ENCODE measurements around the gene HMGCS1. TPM values are rescaled to one million over a fixed set of nuclear protein-coding genes. Genes with fewer than 3 reads are reported as not detected.

The HMGCS1 gene
- total and polyA plus RNA-seq, 7 experiments from 2014 or later, result 8.9 to 77.5 (median 34.6) TPM

GRCh38 chr5:43290726-43291125 lies 22.5 kb downstream of the HMGCS1 start:
- Histone ChIP-seq H3K9me3 (ENCODE audit: control insufficient read depth in 2 of 3, low read length in 3 of 3) (no peaks in the 10 kb centered on the region), H3K27ac (ENCODE audit: low read depth, low read length) (no peak overlapping the region), H3K4me1 (ENCODE audit: control insufficient read depth in 2 of 2, insufficient read depth in 2 of 2, low read length in 2 of 2) (no peaks in the 10 kb centered on the region), H3K36me3 (ENCODE audit: control insufficient read depth in 2 of 3, insufficient read depth in 3 of 3, low read length in 3 of 3) (peaks cover 0 to 51% (median 7%) of the 10 kb centered on the region in 3 experiments), H3K4me3 (ENCODE audit: low read length) (no peak overlapping the region), H3K27me3 (ENCODE audit: control insufficient read depth in 2 of 2, insufficient read depth in 2 of 2, low read length in 2 of 2) (no peaks in the 10 kb centered on the region)
- ATAC-seq (no peak), DNase-seq (no peak)
- peaks cover 0 to 16% (median 0%) of the 10 kb centered on the region in 7 donors for H3K4me1 Mint-ChIP-seq
- POLR2A ChIA-PET, result interaction anchor here (0.6 kb wide), 1 partner anchor 105 kb away, joined by 3 read pairs; no protein-coding TSS in a partner anchor
- H3K36me3 Mint-ChIP-seq, result peaks cover 12 to 65% (median 35%) of the 10 kb centered on the region in 5 donors
- intact Hi-C loops (cut with micrococcal nuclease), result no loop called here
- H3K27me3 Mint-ChIP-seq, result no peaks in the 10 kb centered on the region
- no peak overlapping the region for H3K4me3 Mint-ChIP-seq
- peaks cover 0 to 2% (median 0%) of the 10 kb centered on the region in 11 donors for H3K9me3 Mint-ChIP-seq
- H3K27ac Mint-ChIP-seq, result no peak overlapping the region
- CTCF ChIA-PET, result no interaction called here

- peaks cover 0 to 5% (median 0%) of the 10 kb centered on the region in 11 donors for H3K9me3 Mint-ChIP-seq
- intact Hi-C loops (cut with micrococcal nuclease), result no loop called here
- no peak overlapping the region for H3K27ac Mint-ChIP-seq
- no peaks in the 10 kb centered on the region for H3K27me3 ChIP-seq (ENCODE audit: control insufficient read depth in 2 of 2, insufficient read depth in 2 of 2, low read length in 2 of 2)
- CTCF ChIA-PET, result no interaction called here
- ATAC-seq (no peak), DNase-seq (no peak)
- peaks cover 0 to 34% (median 0%) of the 10 kb centered on the region in 3 experiments for H3K36me3 ChIP-seq (ENCODE audit: control insufficient read depth in 2 of 3, insufficient read depth in 3 of 3, low read length in 3 of 3)
- no peak overlapping the region for H3K4me3 Mint-ChIP-seq
- no peaks in the 10 kb centered on the region for H3K27me3 Mint-ChIP-seq
- no peak overlapping the region for H3K27ac ChIP-seq (ENCODE audit: low read depth, low read length)
- H3K4me3 ChIP-seq (ENCODE audit: low read length), result no peak overlapping the region
- POLR2A ChIA-PET, result no interaction called here
- peaks cover 0 to 44% (median 29%) of the 10 kb centered on the region in 5 donors for H3K36me3 Mint-ChIP-seq
- no peaks in the 10 kb centered on the region for H3K4me1 ChIP-seq (ENCODE audit: control insufficient read depth in 2 of 2, insufficient read depth in 2 of 2, low read length in 2 of 2)
- H3K9me3 ChIP-seq (ENCODE audit: control insufficient read depth in 2 of 3, low read length in 3 of 3), result no peaks in the 10 kb centered on the region
- peaks cover 0 to 12% (median 0%) of the 10 kb centered on the region in 7 donors for H3K4me1 Mint-ChIP-seq
These were observed 24.9 kb downstream of the HMGCS1 start for GRCh38 chr5:43288269-43288831.

DNA sequence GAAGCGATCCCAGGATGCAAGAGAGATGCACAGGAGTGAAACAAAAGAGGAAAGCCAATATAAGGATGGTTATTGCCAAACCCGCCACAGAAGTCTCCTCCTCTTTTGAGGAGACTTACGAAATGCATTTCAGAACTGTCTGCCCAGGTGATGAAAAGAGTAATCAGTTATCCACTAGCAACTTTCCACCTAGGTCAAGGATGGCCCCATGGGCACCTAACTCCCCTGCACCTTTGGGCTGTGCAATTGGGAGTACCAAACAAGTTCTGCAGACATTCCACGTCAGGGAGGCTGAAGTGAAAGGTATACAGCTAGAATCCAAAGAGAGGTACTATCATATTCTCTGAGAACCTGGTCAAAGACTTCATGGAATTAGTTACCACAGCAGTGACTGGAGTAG lies 25.7 kb downstream of the HMGCS1 start:
- peaks cover 0 to 5% (median 0%) of the 10 kb centered on the region in 11 donors for H3K9me3 Mint-ChIP-seq
- no peak overlapping the region for H3K4me3 Mint-ChIP-seq
- DNase-seq (no peak), ATAC-seq (no peak)
- ChIA-PET CTCF (no interaction called here), POLR2A (interaction anchor here (0.6 kb wide), 1 partner anchor 166 kb away, joined by 3 read pairs; no protein-coding TSS in a partner anchor)
- intact Hi-C loops (cut with micrococcal nuclease), result no loop called here
- no peaks in the 10 kb centered on the region for H3K27me3 ChIP-seq (ENCODE audit: control insufficient read depth in 2 of 2, insufficient read depth in 2 of 2, low read length in 2 of 2)
- H3K36me3 ChIP-seq (ENCODE audit: control insufficient read depth in 2 of 3, insufficient read depth in 3 of 3, low read length in 3 of 3), result peaks cover 0 to 30% (median 0%) of the 10 kb centered on the region in 3 experiments
- no peak overlapping the region for H3K27ac Mint-ChIP-seq
- no peak overlapping the region for H3K4me3 ChIP-seq (ENCODE audit: low read length)
- H3K27ac ChIP-seq (ENCODE audit: low read depth, low read length), result no peak overlapping the region
- peaks cover 0 to 12% (median 0%) of the 10 kb centered on the region in 7 donors for H3K4me1 Mint-ChIP-seq
- H3K4me1 ChIP-seq (ENCODE audit: control insufficient read depth in 2 of 2, insufficient read depth in 2 of 2, low read length in 2 of 2), result no peaks in the 10 kb centered on the region
- no peaks in the 10 kb centered on the region for H3K9me3 ChIP-seq (ENCODE audit: control insufficient read depth in 2 of 3, low read length in 3 of 3)
- peaks cover 0 to 41% (median 28%) of the 10 kb centered on the region in 5 donors for H3K36me3 Mint-ChIP-seq
- no peaks in the 10 kb centered on the region for H3K27me3 Mint-ChIP-seq

GRCh38 chr5:43286623-43287022 lies 26.6 kb downstream of the HMGCS1 start:
- intact Hi-C loops (cut with micrococcal nuclease), result no loop called here
- no peak overlapping the region for H3K4me3 ChIP-seq (ENCODE audit: low read length)
- no peaks in the 10 kb centered on the region for H3K9me3 ChIP-seq (ENCODE audit: control insufficient read depth in 2 of 3, low read length in 3 of 3)
- ATAC-seq (peak; percentile 27), DNase-seq (no peak)
- H3K36me3 ChIP-seq (ENCODE audit: control insufficient read depth in 2 of 3, insufficient read depth in 3 of 3, low read length in 3 of 3), result peaks cover 0 to 26% (median 0%) of the 10 kb centered on the region in 3 experiments
- ChIA-PET POLR2A (no interaction called here), CTCF (no interaction called here)
- no peaks in the 10 kb centered on the region for H3K4me1 ChIP-seq (ENCODE audit: control insufficient read depth in 2 of 2, insufficient read depth in 2 of 2, low read length in 2 of 2)
- peaks cover 0 to 5% (median 0%) of the 10 kb centered on the region in 11 donors for H3K9me3 Mint-ChIP-seq
- no peaks in the 10 kb centered on the region for H3K27me3 Mint-ChIP-seq
- peaks cover 0 to 36% (median 27%) of the 10 kb centered on the region in 5 donors for H3K36me3 Mint-ChIP-seq
- no peak overlapping the region for H3K27ac ChIP-seq (ENCODE audit: low read depth, low read length)
- no peak overlapping the region for H3K27ac Mint-ChIP-seq
- H3K27me3 ChIP-seq (ENCODE audit: control insufficient read depth in 2 of 2, insufficient read depth in 2 of 2, low read length in 2 of 2), result no peaks in the 10 kb centered on the region
- H3K4me3 Mint-ChIP-seq, result no peak overlapping the region
- peaks cover 0 to 8% (median 0%) of the 10 kb centered on the region in 7 donors for H3K4me1 Mint-ChIP-seq

DNA sequence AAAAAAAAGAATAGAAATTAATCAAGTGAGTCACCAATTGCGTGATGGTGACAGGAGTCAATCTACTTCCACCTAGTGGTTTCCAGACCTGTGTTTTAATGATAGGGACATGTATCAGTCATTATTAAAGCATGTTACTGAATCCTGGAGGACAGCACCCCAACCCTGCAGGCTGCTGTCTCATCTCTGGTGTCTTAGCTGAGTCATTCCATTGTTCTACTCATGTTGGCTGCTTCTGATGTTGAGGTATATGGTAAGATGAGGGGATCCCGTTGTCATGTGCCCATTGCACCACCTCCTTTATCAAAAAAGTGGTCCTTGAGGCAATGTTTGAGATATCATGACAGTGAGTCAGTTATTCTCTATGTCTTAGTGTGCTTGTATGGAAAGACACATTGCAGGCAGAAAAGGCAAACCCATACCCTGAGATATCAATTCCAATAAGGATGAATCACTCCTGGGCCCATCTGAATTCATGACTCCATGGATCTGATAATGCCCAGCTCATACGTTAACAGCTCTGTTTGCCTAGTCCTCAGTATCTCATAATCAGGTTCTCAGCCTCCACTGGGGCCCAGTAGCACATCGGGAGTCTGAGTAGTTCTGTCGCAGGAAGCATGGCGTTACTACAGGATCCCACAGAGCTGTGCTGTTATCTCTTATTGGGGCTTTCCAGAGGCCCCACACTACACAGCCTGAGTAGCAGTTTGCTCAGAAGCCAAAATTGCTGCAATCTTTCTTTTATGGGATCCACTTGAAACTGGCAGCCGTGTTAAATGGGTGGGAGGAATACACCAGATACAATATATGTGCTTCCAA lies 31.2 kb downstream of the HMGCS1 start:
- no peak for ATAC-seq
- Mint-ChIP-seq H3K27ac (no peak overlapping the region), H3K4me1 (peaks cover 0 to 2% (median 0%) of the 10 kb centered on the region in 7 donors), H3K9me3 (peaks cover 0 to 5% (median 0%) of the 10 kb centered on the region in 11 donors), H3K36me3 (peaks cover 4 to 14% (median 6%) of the 10 kb centered on the region in 5 donors), H3K27me3 (peaks cover 0 to 6% (median 0%) of the 10 kb centered on the region in 5 donors), H3K4me3 (no peak overlapping the region)
- Histone ChIP-seq H3K4me1 (ENCODE audit: control insufficient read depth in 2 of 2, insufficient read depth in 2 of 2, low read length in 2 of 2) (no peaks in the 10 kb centered on the region), H3K9me3 (ENCODE audit: control insufficient read depth in 2 of 3, low read length in 3 of 3) (no peaks in the 10 kb centered on the region), H3K4me3 (ENCODE audit: low read length) (no peak overlapping the region), H3K27ac (ENCODE audit: low read depth, low read length) (no peak overlapping the region), H3K36me3 (ENCODE audit: control insufficient read depth in 2 of 3, insufficient read depth in 3 of 3, low read length in 3 of 3) (peaks cover 0 to 6% (median 0%) of the 10 kb centered on the region in 3 experiments), H3K27me3 (ENCODE audit: control insufficient read depth in 2 of 2, insufficient read depth in 2 of 2, low read length in 2 of 2) (no peaks in the 10 kb centered on the region)
- no peak for DNase-seq
- POLR2A ChIA-PET, result no interaction called here
- CTCF ChIA-PET, result no interaction called here
- intact Hi-C loops (cut with micrococcal nuclease), result no loop called here

DNA sequence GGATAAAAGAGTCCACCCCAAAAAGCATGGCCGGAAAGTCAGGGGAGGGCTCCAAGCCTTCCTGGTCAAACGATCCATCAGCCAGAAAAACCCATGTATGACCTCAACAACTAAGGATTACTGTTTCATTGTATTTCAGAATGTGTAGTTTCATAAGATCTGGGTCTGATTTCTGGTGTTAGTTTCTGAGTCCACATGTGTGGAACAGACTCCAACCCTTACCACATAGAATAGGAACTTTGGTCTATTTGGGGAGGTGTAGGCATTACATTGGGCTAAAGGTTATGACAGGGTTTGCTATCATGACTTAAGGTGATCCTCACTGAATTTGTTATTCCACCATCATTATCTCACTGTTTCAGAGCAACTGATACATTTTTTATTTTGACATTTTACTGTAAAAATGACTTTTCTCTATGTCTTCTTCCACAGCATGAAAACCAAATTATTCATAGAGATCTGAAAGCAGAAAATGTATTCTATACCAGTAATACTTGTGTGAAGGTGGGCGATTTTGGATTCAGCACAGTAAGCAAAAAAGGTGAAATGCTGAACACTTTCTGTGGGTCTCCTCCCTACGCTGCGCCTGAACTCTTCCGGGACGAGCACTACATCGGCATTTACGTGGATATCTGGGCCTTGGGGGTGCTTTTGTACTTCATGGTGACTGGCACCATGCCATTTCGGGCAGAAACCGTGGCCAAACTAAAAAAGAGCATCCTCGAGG lies 33.5 kb downstream of the HMGCS1 start:
- peaks cover 0 to 6% (median 0%) of the 10 kb centered on the region in 5 donors for H3K27me3 Mint-ChIP-seq
- peaks cover 0 to 5% (median 0%) of the 10 kb centered on the region in 5 donors for H3K36me3 Mint-ChIP-seq
- H3K9me3 ChIP-seq (ENCODE audit: control insufficient read depth in 2 of 3, low read length in 3 of 3), result no peaks in the 10 kb centered on the region
- H3K36me3 ChIP-seq (ENCODE audit: control insufficient read depth in 2 of 3, insufficient read depth in 3 of 3, low read length in 3 of 3), result no peaks in the 10 kb centered on the region
- no peak overlapping the region for H3K4me3 Mint-ChIP-seq
- H3K27ac ChIP-seq (ENCODE audit: low read depth, low read length), result no peak overlapping the region
- DNase-seq (no peak), ATAC-seq (no peak)
- no peak overlapping the region for H3K27ac Mint-ChIP-seq
- H3K4me1 Mint-ChIP-seq, result peaks cover 0 to 2% (median 0%) of the 10 kb centered on the region in 7 donors
- peaks cover 0 to 5% (median 0%) of the 10 kb centered on the region in 11 donors for H3K9me3 Mint-ChIP-seq
- no peaks in the 10 kb centered on the region for H3K4me1 ChIP-seq (ENCODE audit: control insufficient read depth in 2 of 2, insufficient read depth in 2 of 2, low read length in 2 of 2)
- POLR2A ChIA-PET, result no interaction called here
- CTCF ChIA-PET, result no interaction called here
- H3K4me3 ChIP-seq (ENCODE audit: low read length), result no peak overlapping the region
- H3K27me3 ChIP-seq (ENCODE audit: control insufficient read depth in 2 of 2, insufficient read depth in 2 of 2, low read length in 2 of 2), result no peaks in the 10 kb centered on the region
- intact Hi-C loops (cut with micrococcal nuclease), result no loop called here

Measured in naive thymus-derived CD4-positive, alpha-beta T cell (primary cell).